HepG2 (cell line): Measurements from ENCODE around the gene TMEM79. TPM values are rescaled to one million over a fixed set of nuclear protein-coding genes. Genes with fewer than 3 reads are reported as not detected.

Experiments used
- BATF2 ChIP-seq: sonication (generic); formaldehyde crosslinking; IDR thresholded peaks from 2 replicates; pipeline ENCODE4 v1.8.0; 2022; ENCODE audit warnings: mild to moderate bottlenecking, missing genetic modification reagents, moderate library complexity
- BRD4 ChIP-seq: sonication (generic); formaldehyde crosslinking; IDR thresholded peaks from 2 replicates; pipeline ENCODE4 v1.4.0; 2020; ENCODE audit warnings: missing genetic modification reagents
- DNMT3B ChIP-seq: conservative IDR thresholded peaks from 2 replicates; pipeline ENCODE4 v1.6.1; 2016; ENCODE audit warnings: missing biosample characterization, control low read depth
- GPBP1L1 ChIP-seq: sonication (generic); formaldehyde crosslinking; IDR thresholded peaks from 2 replicates; pipeline ENCODE4 v1.5.0; 2020; ENCODE audit warnings: mild to moderate bottlenecking, missing genetic modification reagents
- HDAC1 ChIP-seq: sonication (generic); formaldehyde crosslinking; IDR thresholded peaks from 2 replicates; pipeline ENCODE4 v1.5.1; 2020; ENCODE audit warnings: mild to moderate bottlenecking, missing genetic modification reagents
- KDM2A ChIP-seq: sonication (generic); formaldehyde crosslinking; IDR thresholded peaks from 2 replicates; pipeline ENCODE4 v1.4.0; 2020; ENCODE audit warnings: low read depth, missing genetic modification reagents, borderline replicate concordance
- MTA1 ChIP-seq: sonication (generic); formaldehyde crosslinking; IDR thresholded peaks from 2 replicates; pipeline ENCODE4 v1.4.0; 2020; ENCODE audit warnings: missing genetic modification reagents, mild to moderate bottlenecking, borderline replicate concordance
- POLR2AphosphoS5 ChIP-seq: IDR thresholded peaks from 2 replicates; pipeline ENCODE4 v1.6.1; 2012; ENCODE audit warnings: low read depth, low read length
- PRDM10 ChIP-seq: sonication (generic); formaldehyde crosslinking; IDR thresholded peaks from 2 replicates; pipeline ENCODE4 v1.4.0; 2020; ENCODE audit warnings: low read depth, missing genetic modification reagents
- SP2 ChIP-seq: sonication (generic); formaldehyde crosslinking; IDR thresholded peaks from 2 replicates; pipeline ENCODE4 v1.5.1; 2020; ENCODE audit warnings: mild to moderate bottlenecking, missing genetic modification reagents
- TEF ChIP-seq: sonication (generic); formaldehyde crosslinking; IDR thresholded peaks from 2 replicates; pipeline ENCODE4 v1.5.0; 2020; ENCODE audit warnings: missing genetic modification reagents
- U2AF1 ChIP-seq: fragments of 200-400 bp; formaldehyde crosslinking; optimal IDR thresholded peaks from 2 replicates; pipeline ENCODE3; 2017; ENCODE audit warnings: mild to moderate bottlenecking, low read depth, low read length
- ZFX ChIP-seq: sonication (generic); formaldehyde crosslinking; IDR thresholded peaks from 2 replicates; pipeline ENCODE4 v1.4.0; 2020; ENCODE audit warnings: mild to moderate bottlenecking, low read depth, missing genetic modification reagents, moderate library complexity
- ZGPAT ChIP-seq: IDR thresholded peaks from 2 replicates; pipeline ENCODE4 v1.6.1; 2016; ENCODE audit warnings: mild to moderate bottlenecking
- ZNF292 ChIP-seq: sonication (generic); formaldehyde crosslinking; IDR thresholded peaks from 2 replicates; pipeline ENCODE4 v1.8.1; 2022; ENCODE audit warnings: mild to moderate bottlenecking, low read depth, missing genetic modification reagents, borderline replicate concordance
- ZNF501 ChIP-seq: sonication (generic); formaldehyde crosslinking; IDR thresholded peaks from 2 replicates; pipeline ENCODE4 v1.5.1; 2020; ENCODE audit warnings: mild to moderate bottlenecking, moderate library complexity, missing genetic modification reagents
- polyA plus RNA-seq, 8 experiments: library from polyadenylated mRNA; depleted of rRNA in 3 of 8; stranded (reverse) in 7 of 8; unstranded in 1 of 8; fragments of >200 nt; fragmentation: Illumina TruSeq in 4 of 8; extraction: Trizol in 4 of 8; gene quantifications; 2 replicates each; pipeline versions ENCODE4 v1.2.1 to v1.2.3, GENCODE V29; 2011 to 2016; ENCODE audit warnings: low read depth in 4 of 8, missing spikeins in 1 of 8, mixed read lengths in 1 of 8; ENCODE audit not compliant: insufficient read depth in 1 of 8
- total RNA-seq, 5 experiments: library from RNA; depleted of rRNA; stranded (reverse); fragments of >200 nt; fragmentation: Illumina TruSeq; extraction: Trizol; gene quantifications; 2 replicates each; pipeline ENCODE4 v1.2.3, GENCODE V29; 2016; ENCODE audit warnings: low read depth in 1 of 5

The TMEM79 gene
- total and polyA plus RNA-seq, 2 of the 13 experiments (the other 11 are each of a cell fraction or from before 2014, with no cell fraction given): 1.2 to 1.9 TPM

GRCh38 chr1:156291226-156292061 is 7.3 kb downstream of the TMEM79 start (continued):
- TF ChIP-seq PRDM10 (CRISPR knock-in tag) (peak; percentile 49), ZNF292 (CRISPR knock-in tag) (0 out of 2 replicates have a peak, but pooled peaks have one; percentile 26), MTA1 (peak; percentile 82), ZNF501 (CRISPR knock-in tag) (peak; percentile 92), GPBP1L1 (CRISPR knock-in tag) (no peak), TEF (no peak), HDAC1 (peak; percentile 56), ZGPAT (peak; percentile 94), DNMT3B (peak; percentile 94), KDM2A (CRISPR knock-in tag) (peak; percentile 93), ZFX (CRISPR knock-in tag) (peak; percentile 98), POLR2AphosphoS5 (peak; percentile 92), U2AF1 (no peak), BATF2 (CRISPR knock-in tag) (no peak), BRD4 (CRISPR knock-in tag) (no peak), SP2 (CRISPR knock-in tag) (no peak)
